K562 (cell line): ENCODE measurements around the gene MOB3C. TPM values are rescaled to one million over a fixed set of nuclear protein-coding genes. Genes with fewer than 3 reads are reported as not detected.

ENCODE experiments used
- ARID3A ChIP-seq: IDR thresholded peaks from 2 replicates; pipeline ENCODE4 v1.6.1; 2012; ENCODE audit warnings: low read depth, low read length, improper control_type of control experiment, borderline replicate concordance
- CEBPG ChIP-seq, 3 experiments: fragments of 200-800 bp in 1 of 3; sonication (Bioruptor generic) in 1 of 3; sonication (generic) in 1 of 3; formaldehyde crosslinking in 1 of 3; IDR thresholded peaks in 2 of 3; conservative IDR thresholded peaks in 1 of 3; 2 replicates each; pipeline versions ENCODE4 v1.6.1 to v1.8.0; 2016 to 2022; ENCODE audit warnings: missing compliant biosample characterization in 2 of 3, missing genetic modification characterization in 2 of 3, mild to moderate bottlenecking in 1 of 3, missing genetic modification reagents in 1 of 3
- CEBPZ ChIP-seq: fragments of 150-350 bp; IDR thresholded peaks from 2 replicates; pipeline ENCODE4 v1.6.1; 2014; ENCODE audit warnings: low read depth, mild to moderate bottlenecking, low read length, borderline replicate concordance
- GATA2 ChIP-seq: sonication (generic); formaldehyde crosslinking; IDR thresholded peaks from 2 replicates; pipeline ENCODE4 v1.4.0; 2020; ENCODE audit warnings: mild to moderate bottlenecking, missing genetic modification reagents
- HES1 ChIP-seq: fragments of 450-650 bp; IDR thresholded peaks from 2 replicates; pipeline ENCODE4 v1.6.1; 2016; ENCODE audit warnings: low read depth, mild to moderate bottlenecking, moderate library complexity
- KAT7 ChIP-seq: sonication (generic); formaldehyde crosslinking; IDR thresholded peaks from 2 replicates; pipeline ENCODE4 v1.8.0; 2022; ENCODE audit warnings: missing genetic modification reagents, mild to moderate bottlenecking, borderline replicate concordance
- KAT8 ChIP-seq: fragments of 450-650 bp; IDR thresholded peaks from 2 replicates; pipeline ENCODE4 v1.6.1; 2016; ENCODE audit warnings: low read depth, mild to moderate bottlenecking
- KLF6 ChIP-seq: fragments of 250-450 bp; sonication (Bioruptor Pico); IDR thresholded peaks from 2 replicates; pipeline ENCODE4 v1.4.0; 2020; ENCODE audit warnings: mild to moderate bottlenecking, moderate library complexity, borderline replicate concordance
- MBD2 ChIP-seq: sonication (generic); IDR thresholded peaks from 2 replicates; pipeline ENCODE4 v1.6.1; 2016; ENCODE audit warnings: low read depth, borderline replicate concordance
- MCM2 ChIP-seq: fragments of 450-650 bp; IDR thresholded peaks from 2 replicates; pipeline ENCODE4 v1.6.1; 2017; ENCODE audit warnings: low read depth, mild to moderate bottlenecking
- NR4A1 ChIP-seq, 2 experiments: fragments of 250-450 bp in 1 of 2; fragments of 450-650 bp in 1 of 2; sonication (Bioruptor Pico) in 1 of 2; IDR thresholded peaks; 2 replicates each; pipeline versions ENCODE4 v1.4.0 to v1.6.1; 2016 to 2020; ENCODE audit warnings: mild to moderate bottlenecking in 2 of 2, missing compliant biosample characterization in 1 of 2, missing genetic modification characterization in 1 of 2, moderate library complexity in 1 of 2
- SIN3A ChIP-seq, 2 experiments: fragments of 150-350 bp in 1 of 2; IDR thresholded peaks; 2 replicates each; pipeline ENCODE4 v1.6.1; 2011 to 2016; ENCODE audit warnings: borderline replicate concordance in 2 of 2, low read depth in 2 of 2, low read length in 2 of 2, mild to moderate bottlenecking in 2 of 2, moderate library complexity in 2 of 2; ENCODE audit not compliant: control insufficient read depth in 1 of 2
- SMAD1 ChIP-seq: fragments of 150-350 bp; IDR thresholded peaks from 2 replicates; pipeline ENCODE4 v1.6.1; 2014; ENCODE audit warnings: low read length, low read depth; ENCODE audit not compliant: partially characterized antibody
- TFAM ChIP-seq: fragments of 250-450 bp; sonication (Bioruptor Pico); conservative IDR thresholded peaks from 2 replicates; pipeline ENCODE4 v1.5.0; 2021; ENCODE audit warnings: mild to moderate bottlenecking, moderate library complexity
- TSC22D4 ChIP-seq: fragments of 450-650 bp; IDR thresholded peaks from 2 replicates; pipeline ENCODE4 v1.6.1; 2016; ENCODE audit warnings: missing genetic modification characterization, missing biosample characterization, control low read depth
- ZFX ChIP-seq: sonication (generic); formaldehyde crosslinking; IDR thresholded peaks from 2 replicates; pipeline ENCODE4 v1.8.0; 2022; ENCODE audit warnings: mild to moderate bottlenecking, missing genetic modification reagents, moderate library complexity
- ZNF174 ChIP-seq: fragments of 250-450 bp; sonication (Bioruptor Pico); IDR thresholded peaks from 2 replicates; pipeline ENCODE4 v1.4.0; 2020; ENCODE audit warnings: mild to moderate bottlenecking
- ZNF512 ChIP-seq: IDR thresholded peaks from 2 replicates; pipeline ENCODE4 v1.6.1; 2016; ENCODE audit warnings: missing genetic modification characterization, missing compliant biosample characterization
- ZNF551 ChIP-seq: fragments of 250-450 bp; sonication (Bioruptor Pico); IDR thresholded peaks from 2 replicates; pipeline ENCODE4 v1.5.0; 2021; ENCODE audit warnings: mild to moderate bottlenecking, moderate library complexity
- ZNF785 ChIP-seq: fragments of 250-450 bp; sonication (Bioruptor Pico); IDR thresholded peaks from 2 replicates; pipeline ENCODE4 v1.4.0; 2020; ENCODE audit warnings: mild to moderate bottlenecking
- ZNF79 ChIP-seq: fragments of 250-450 bp; sonication (Bioruptor Pico); IDR thresholded peaks from 2 replicates; pipeline ENCODE4 v1.4.0; 2020; ENCODE audit warnings: low read depth, mild to moderate bottlenecking, moderate library complexity
- polyA plus RNA-seq, 8 experiments: library from polyadenylated mRNA; depleted of rRNA in 4 of 8; stranded (reverse) in 5 of 8; unstranded in 3 of 8; fragments of >200 nt; fragmentation: Nextera tagmentation in 2 of 8; fragmentation: Illumina TruSeq in 1 of 8; extraction: Ambion mirVana in 2 of 8; extraction: Trizol in 1 of 8; gene quantifications; 2 replicates each; pipeline versions ENCODE4 v1.2.1 to v1.2.3, GENCODE V29; 2011 to 2014; ENCODE audit warnings: inconsistent platforms in 1 of 8, missing spikeins in 1 of 8
- total RNA-seq, 7 experiments: library from RNA; depleted of rRNA in 6 of 7; stranded (reverse); fragments of >200 nt in 6 of 7; fragmentation: Illumina TruSeq in 2 of 7; extraction: Trizol in 2 of 7; gene quantifications; 2 replicates each; pipeline versions ENCODE4 v1.2.1 to v1.2.3, GENCODE V29; 2011 to 2021; ENCODE audit warnings: low replicate concordance in 1 of 7

Gene MOB3C
- total and polyA plus RNA-seq, 9 of the 15 experiments (the other 6 are each of a cell fraction or from before 2014, with no cell fraction given) = 1.0 to 7.5 (median 3.7) TPM

- TF ChIP-seq CEBPZ (no peak), KAT7 (no peak), CEBPG (CRISPR knock-in tag; IDR thresholded peaks at IDR 0.05) (no peak), CEBPG (tag; conservative IDR thresholded peaks at IDR 0.05 in 1 of 2, IDR thresholded peaks at IDR 0.05 in 1 of 2) (no peak), ARID3A (no peak), ZNF174 (CRISPR knock-in tag) (no peak), ZFX (CRISPR knock-in tag) (peak; percentile 16; the same call in 1 of the 2 replicates), GATA2 (CRISPR knock-in tag) (peak; percentile 19; the same call in 1 of the 2 replicates), SMAD1 (no peak), TSC22D4 (tag) (no peak), MBD2 (0 out of 2 replicates have a peak, but pooled peaks have one; percentile 45), ZNF551 (CRISPR knock-in tag) (no peak), SIN3A (IDR thresholded peaks at IDR 0.05; ENCODE audit: borderline replicate concordance in 2 of 2, control insufficient read depth in 1 of 2, low read depth in 2 of 2, low read length in 2 of 2) (no peak), ZNF512 (no peak), NR4A1 (CRISPR knock-in tag; IDR thresholded peaks at IDR 0.05) (no peak), NR4A1 (tag; IDR thresholded peaks at IDR 0.05) (no peak), MCM2 (no peak), KAT8 (no peak), HES1 (no peak), ZNF79 (no peak), TFAM (CRISPR knock-in tag) (no peak), KLF6 (CRISPR knock-in tag) (no peak), ZNF785 (no peak)
These were observed 33.6 kb downstream of the MOB3C start (continued) for GRCh38 chr1:46582972-46583371.
